ENCODE results near the gene BEST1. TPM values are rescaled to one million over a fixed set of nuclear protein-coding genes. Genes with fewer than 3 reads are reported as not detected.
A peak's percentile ranks its signal among the peaks of the same experiment; 100 is the strongest.

BEST1 gene
- total and polyA plus RNA-seq, 2 of the 13 experiments (the other 11 are each of a cell fraction or from before 2014, with no cell fraction given): 0.09 to 0.65 TPM

- TF ChIP-seq ZNF280D (CRISPR knock-in tag; IDR thresholded peaks at IDR 0.05) (no peak), ZMAT3 (CRISPR knock-in tag; conservative IDR thresholded peaks at IDR 0.05) (peak; percentile 53), ZNF552 (CRISPR knock-in tag; IDR thresholded peaks at IDR 0.05; ENCODE audit: borderline replicate concordance) (peak; percentile 78; the same call in 1 of the 2 replicates), MIXL1 (CRISPR knock-in tag; IDR thresholded peaks at IDR 0.05) (peak; percentile 16; the same call in 1 of the 2 replicates), KLF6 (CRISPR knock-in tag; IDR thresholded peaks at IDR 0.05) (peak; percentile 41), KDM5B (CRISPR knock-in tag; IDR thresholded peaks at IDR 0.05; ENCODE audit: borderline replicate concordance) (0 out of 2 replicates have a peak, but pooled peaks have one; percentile 46), POLR2AphosphoS5 (IDR thresholded peaks at IDR 0.05; ENCODE audit: low read depth, low read length) (peak; percentile 33; the same call in 1 of the 2 replicates), EP300 (IDR thresholded peaks at IDR 0.05; ENCODE audit: low read depth in 2 of 2, low read length in 2 of 2) (peak in 1 of 2 experiments; percentile 38; a peak in 2 of 4 replicates), EP300 (CRISPR knock-in tag; IDR thresholded peaks at IDR 0.05; ENCODE audit: borderline replicate concordance) (no peak), ZNF609 (CRISPR knock-in tag; IDR thresholded peaks at IDR 0.05; ENCODE audit: borderline replicate concordance) (peak; percentile 62; the same call in 1 of the 2 replicates), TCF12 (IDR thresholded peaks at IDR 0.05) (no peak), TCF12 (CRISPR knock-in tag; IDR thresholded peaks at IDR 0.05) (0 out of 2 replicates have a peak, but pooled peaks have one; percentile 33), SNAPC5 (CRISPR knock-in tag; IDR thresholded peaks at IDR 0.05; ENCODE audit: borderline replicate concordance) (no peak), CREM (IDR thresholded peaks at IDR 0.05) (peak; percentile 67), CREM (CRISPR knock-in tag; IDR thresholded peaks at IDR 0.05) (no peak), ZNF660 (CRISPR knock-in tag; IDR thresholded peaks at IDR 0.05; ENCODE audit: borderline replicate concordance, low read depth) (no peak), PPARG (CRISPR knock-in tag; conservative IDR thresholded peaks at IDR 0.05) (0 out of 2 replicates have a peak, but pooled peaks have one; percentile 49), ZBTB43 (CRISPR knock-in tag; conservative IDR thresholded peaks at IDR 0.05) (peak; percentile 57; the same call in 1 of the 2 replicates), ZKSCAN8 (CRISPR knock-in tag; IDR thresholded peaks at IDR 0.05; ENCODE audit: borderline replicate concordance) (0 out of 2 replicates have a peak, but pooled peaks have one; percentile 14)
These were observed 22.0 kb downstream of the BEST1 start (continued) for GRCh38 chr11:61972112-61972671.
